ENCODE data around the gene KMT5C. TPM values are rescaled to one million over a fixed set of nuclear protein-coding genes. Genes with fewer than 3 reads are reported as not detected.

The KMT5C gene
- 3.6 to 8.3 TPM (median 6.7 TPM) in 5 replicates for total RNA-seq (2022; extraction: Qiagen RNA extraction)

DNA sequence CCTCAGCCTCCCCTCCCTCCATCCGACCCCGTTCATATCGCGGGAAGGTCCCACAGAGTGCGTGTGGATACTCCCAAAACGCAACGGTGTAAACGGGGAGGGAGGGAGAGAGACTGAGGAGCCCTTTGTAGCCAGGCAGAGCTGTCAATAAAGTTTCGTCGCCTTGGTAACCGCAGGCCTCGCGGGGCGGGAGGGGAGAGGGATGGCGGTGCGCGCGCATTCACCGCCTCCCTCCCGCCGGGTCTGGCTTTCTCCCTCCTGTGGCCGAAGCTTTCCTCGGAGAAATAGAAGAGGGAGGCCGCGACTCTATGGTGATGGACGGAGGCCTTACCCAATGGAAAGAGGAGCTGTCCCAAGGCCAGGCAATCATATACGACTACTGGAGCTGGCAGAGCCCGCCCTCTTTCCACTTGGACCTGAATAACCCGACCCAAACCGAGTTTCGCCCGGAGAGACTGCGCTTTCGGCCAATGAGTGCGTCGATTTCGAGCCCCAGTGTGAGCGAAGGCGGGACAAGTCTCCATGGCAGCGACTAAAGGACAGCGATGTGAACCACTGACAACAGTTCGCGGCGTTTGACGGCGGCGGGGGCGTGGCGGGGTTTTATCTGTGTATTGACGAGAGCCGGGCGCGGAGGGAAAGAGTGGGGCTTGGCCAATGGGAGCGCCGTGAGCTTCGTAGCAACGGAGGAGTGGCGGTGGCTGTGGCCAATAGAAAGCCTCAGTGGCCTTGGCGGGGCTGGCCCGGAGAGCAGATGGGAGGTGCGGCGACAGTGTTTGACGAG is at the start of gene KMT5C:
Gene KMT5C, plus strand, starts transcription at position 772 of the 784 bp plus-strand sequence. CDS start 2,061 bp downstream, outside the sequence.

DNA sequence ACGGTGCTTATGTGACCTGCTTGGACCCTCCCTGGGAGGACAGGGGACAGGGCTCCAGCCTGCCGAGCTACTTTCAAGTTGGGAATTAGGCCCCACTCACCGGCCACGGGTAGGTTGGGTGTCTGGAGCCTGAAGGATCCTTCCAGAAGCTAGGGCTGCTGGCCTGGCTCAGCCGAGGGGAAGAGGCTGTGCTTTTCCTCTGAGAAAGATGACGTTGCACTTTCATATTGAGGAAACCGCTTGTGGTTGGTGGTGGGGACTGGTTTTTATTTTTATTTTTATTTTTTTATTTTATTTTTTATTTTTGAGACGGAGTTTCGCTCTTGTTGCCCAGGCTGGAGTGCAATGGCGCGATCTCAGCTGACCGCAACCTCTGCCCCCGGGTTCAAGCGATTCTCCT is 14.5 kb upstream of the KMT5C start, which contains the start of gene TMEM150B:
Gene TMEM150B, minus strand, starts transcription at position 170 of the 400 bp plus-strand sequence. CDS start 4,305 bp downstream, outside the sequence.

DNA sequence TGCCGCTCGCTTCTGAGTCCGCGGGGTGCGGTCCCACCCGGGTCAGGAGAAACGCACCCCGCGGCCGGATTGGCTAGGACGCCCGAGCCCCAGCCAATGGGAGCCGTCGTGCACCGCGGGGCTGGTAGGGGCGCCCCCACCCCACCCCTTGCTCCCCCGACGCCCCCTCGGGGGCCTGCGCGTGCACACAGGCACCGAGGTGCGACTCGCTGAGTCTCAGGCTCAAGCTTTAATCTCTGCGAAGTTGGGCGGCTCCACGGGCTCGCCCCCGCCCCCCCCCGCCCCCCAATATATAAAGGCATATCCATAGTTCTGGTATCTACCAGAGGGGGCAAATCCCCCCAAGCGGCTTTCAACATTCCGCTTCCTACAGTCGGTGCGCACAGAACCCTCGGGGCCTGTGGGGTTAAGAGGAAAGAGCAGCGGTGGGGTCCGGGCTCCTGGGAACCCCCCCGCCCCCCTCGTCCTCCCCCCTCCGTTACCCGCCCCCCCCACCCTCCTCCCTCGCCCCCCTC is 15.1 kb downstream of the KMT5C start, which contains the start of gene COX6B2:
Gene COX6B2, minus strand, starts transcription at position 22 of the 515 bp plus-strand sequence. CDS start 198 bp downstream, outside the sequence.

DNA sequence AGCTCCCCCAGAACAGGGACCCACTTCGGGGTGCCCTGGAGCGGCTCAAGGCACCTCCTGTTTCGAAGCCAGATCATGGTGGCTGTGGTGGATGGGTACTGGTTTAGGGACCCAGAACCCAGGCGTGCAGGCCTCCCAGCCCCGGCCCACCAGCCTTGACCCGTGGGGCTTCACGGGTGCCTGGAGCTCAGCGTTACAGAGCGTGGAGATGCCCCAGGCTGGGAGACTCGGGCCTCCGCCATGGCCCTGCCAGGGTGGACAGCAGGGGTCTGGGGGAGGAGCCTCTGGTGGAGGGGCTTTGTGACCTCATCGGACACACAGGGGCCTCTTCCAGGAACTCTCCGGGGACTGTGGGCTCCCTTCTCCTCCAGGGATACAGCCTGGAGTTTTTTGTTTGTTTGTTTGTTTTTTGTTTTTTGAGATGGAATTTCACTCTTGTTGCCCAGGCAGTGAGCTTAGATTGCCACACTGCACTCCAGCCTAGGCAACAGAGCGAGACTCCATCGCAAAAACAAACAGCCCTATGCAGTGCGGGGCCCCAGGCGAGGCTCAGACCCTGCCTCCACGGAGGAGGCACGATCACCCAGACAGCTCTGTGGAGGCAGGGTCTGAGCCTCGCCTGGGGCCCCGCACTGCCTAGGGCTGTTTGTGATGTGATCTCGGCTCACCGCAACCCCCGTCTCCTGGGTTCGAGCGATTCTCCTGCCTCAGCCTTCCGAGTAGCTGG is 23.5 kb downstream of the KMT5C start, which contains the start of gene GARIN5B:
Gene GARIN5B, minus strand, starts transcription at position 271 of the 727 bp plus-strand sequence. Its CDS starts 194 bp downstream, at position 77.

DNA sequence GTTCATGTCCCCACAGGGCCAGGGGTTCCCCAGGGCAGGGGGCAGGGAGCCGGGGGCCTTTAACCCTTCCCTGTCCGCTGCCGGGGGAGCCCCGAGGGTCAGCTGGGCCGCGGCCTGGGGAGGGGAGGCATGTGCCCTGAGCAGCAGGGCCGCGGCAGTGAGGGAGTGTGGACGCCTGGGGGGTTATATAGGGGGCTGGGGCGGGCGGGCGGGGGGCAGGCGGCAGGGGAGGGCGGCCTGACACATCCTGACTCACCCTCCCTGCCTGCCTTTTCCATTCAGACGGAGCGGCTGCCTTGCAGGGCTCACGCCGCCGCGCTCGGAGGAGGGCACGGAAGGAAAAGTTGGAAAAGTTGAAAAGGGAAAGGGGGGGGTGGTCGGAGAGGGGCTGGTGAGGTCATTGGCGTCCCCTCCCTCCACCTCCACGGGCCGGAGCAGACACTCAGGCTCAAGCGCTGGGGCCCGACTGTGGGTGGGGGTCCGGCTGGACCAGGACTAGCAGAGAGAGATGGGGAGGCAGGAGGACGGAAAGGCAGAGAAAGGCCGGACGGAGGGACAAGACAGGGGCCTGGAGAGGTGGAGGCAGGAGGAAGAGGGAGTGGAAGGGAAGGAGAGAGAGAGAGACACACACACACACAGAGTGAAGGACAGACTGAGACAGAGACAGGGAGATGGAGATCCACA is 30.8 kb downstream of the KMT5C start, which contains the start of gene IL11:
Gene IL11, minus strand, starts transcription at position 159 of the 684 bp plus-strand sequence. Its CDS starts 153 bp downstream, at position 6.

DNA sequence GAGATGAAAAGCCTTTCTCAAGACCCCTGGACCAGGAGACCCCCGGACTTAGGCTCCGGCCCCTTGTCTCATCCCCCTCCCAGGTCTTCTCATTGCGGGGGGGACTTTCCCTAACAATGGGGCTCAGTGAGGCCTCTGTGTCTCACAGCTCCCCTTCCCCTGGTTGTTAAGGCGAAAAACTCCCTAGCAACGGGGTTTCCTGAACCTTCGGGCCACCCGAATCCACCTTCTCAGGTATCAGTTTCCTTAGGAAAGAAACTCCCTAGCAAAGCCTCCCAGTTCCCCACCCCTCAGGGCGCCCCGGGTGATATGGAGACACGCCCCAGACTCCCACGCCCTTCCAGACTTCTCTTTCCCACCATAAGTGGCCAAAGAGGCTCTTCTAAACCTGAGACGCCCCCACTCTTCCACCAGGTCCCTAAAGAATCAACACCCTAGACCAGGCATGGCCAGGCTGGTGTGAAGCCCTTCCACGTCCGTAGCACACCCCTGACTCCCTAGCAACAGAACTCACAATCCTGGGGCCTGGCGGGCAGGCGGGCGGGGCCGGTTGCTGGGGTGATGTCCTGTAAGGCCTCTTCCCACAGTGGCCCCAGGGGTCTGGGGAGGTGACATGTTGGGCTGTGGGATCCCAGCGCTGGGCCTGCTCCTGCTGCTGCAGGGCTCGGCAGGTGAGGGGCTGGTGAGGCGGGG is 36.7 kb downstream of the KMT5C start, which contains the start of gene TMEM190:
Gene TMEM190, plus strand, starts transcription at position 586 of the 693 bp plus-strand sequence. Its CDS starts 28 bp downstream, at position 614.

DNA sequence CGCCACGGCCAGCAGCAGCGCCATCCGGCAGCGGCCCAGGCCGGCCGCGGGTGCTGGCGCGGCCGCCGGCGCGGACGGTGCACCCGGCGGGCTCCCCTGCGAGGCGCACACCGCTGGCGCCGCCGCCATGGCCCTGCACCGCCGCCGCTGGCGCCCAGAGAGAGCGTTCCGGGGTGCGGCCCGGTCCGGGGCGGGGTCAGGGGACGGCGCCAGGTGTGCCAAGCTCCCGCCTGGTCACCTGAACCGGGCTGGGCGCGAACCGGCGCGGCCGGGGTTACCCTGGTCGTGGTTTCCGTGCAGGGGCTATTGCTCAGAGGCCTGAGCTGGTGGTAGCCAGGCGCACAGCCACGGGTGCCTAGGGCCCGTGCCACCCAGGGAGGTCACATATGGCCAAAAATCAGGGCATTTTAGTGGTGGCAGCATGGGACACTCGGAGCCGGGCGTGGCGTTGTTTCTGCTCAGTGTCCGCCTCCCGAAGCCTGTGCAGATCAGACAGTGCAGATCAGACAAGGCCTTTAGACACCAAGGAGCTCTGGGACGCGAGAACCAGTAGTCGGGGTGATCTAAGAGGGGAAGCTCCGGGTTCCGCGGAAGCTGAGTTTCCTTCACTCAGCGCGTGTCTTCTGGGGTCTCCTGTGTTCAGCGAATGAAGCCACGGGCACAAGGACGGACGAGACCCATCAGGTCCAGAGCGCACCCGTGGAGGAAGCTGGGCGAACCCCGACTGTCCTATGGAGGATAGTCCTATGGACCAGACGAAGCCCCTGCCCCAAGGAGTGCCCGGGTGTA is 44.6 kb downstream of the KMT5C start, which contains the start of gene TMEM238:
Gene TMEM238, minus strand, starts transcription at position 162 of the 789 bp plus-strand sequence. Its CDS starts 33 bp downstream, at position 129.

DNA sequence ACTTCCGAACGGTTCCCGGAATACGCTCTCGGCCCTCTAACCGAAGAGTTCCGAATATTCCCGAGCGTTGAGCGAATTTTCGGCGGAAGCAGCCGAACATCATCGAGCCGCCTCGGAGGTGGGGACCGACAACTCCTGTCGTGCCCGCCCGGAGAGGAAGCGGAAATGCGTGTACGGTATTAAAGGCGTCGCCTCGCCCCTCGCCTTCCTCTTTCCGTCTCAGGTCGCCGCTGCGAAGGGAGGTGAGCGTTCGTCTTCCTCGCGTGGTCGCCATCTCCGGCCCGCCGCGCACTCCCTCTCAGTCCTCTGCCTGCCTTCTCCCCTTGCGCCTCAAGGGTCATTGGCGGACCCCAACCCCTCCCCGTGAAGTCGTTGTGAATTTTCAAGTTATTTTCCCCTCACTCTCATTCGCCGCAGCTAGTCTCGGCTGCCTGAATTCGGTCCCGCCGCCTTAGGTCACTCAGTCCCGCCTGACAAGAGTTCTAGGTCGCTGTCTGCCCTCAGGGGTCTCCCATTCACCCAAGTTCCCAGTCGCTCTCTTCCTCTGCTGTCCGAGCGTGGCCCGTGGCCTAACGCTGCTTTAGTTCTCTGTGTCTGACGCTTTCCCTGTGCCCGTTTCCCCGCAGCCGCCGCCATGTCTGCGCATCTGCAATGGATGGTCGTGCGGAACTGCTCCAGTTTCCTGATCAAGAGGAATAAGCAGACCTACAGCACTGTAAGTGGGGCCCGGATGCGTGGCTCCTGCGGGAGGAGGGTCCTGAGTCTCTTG is 46.2 kb downstream of the KMT5C start, which contains the start of gene RPL28:
Gene RPL28, plus strand, starts transcription at position 209 of the 769 bp plus-strand sequence. Its CDS starts 426 bp downstream, at position 635.

Other genes starting within 250 kb of the KMT5C start
- 55.7 to 98.5 TPM (median 82.8 TPM) in 5 replicates for gene PPP1R12C, start 222.2 kb upstream of the KMT5C start, total RNA-seq (2022; extraction: Qiagen RNA extraction)
- gene TNNT1, start 190.7 kb upstream of the KMT5C start, total RNA-seq (2022; extraction: Qiagen RNA extraction) = 107 to 150 TPM (median 135 TPM) in 5 replicates
- gene TNNI3, start 182.1 kb upstream of the KMT5C start, total RNA-seq (2022; extraction: Qiagen RNA extraction) = 6.4 to 8.9 TPM (median 7.9 TPM) in 5 replicates
- gene DNAAF3, start 173.3 kb upstream of the KMT5C start, total RNA-seq (2022; extraction: Qiagen RNA extraction) = 3.6 to 6.9 TPM (median 5.8 TPM) in 5 replicates
- 3.0 to 6.1 TPM (median 4.4 TPM) in 5 replicates for gene SYT5, start 159.6 kb upstream of the KMT5C start, total RNA-seq (2022; extraction: Qiagen RNA extraction)
- gene PTPRH, start 130.4 kb upstream of the KMT5C start, total RNA-seq (2022; extraction: Qiagen RNA extraction) = 3.5 to 6.0 TPM (median 5.0 TPM) in 5 replicates
- 3.1 to 5.4 TPM (median 3.9 TPM) in 5 replicates for gene TMEM86B, start 111.1 kb upstream of the KMT5C start, total RNA-seq (2022; extraction: Qiagen RNA extraction)
- gene PPP6R1, start 80.9 kb upstream of the KMT5C start, total RNA-seq (2022; extraction: Qiagen RNA extraction) = 81.0 to 117 TPM (median 113 TPM) in 5 replicates
- gene HSPBP1, start 59.8 kb upstream of the KMT5C start, total RNA-seq (2022; extraction: Qiagen RNA extraction) = 118 to 150 TPM (median 135 TPM) in 5 replicates
- 2.9 to 4.1 TPM (median 3.0 TPM) in 5 replicates for gene BRSK1, start 55.9 kb upstream of the KMT5C start, total RNA-seq (2022; extraction: Qiagen RNA extraction)
- not detected in 5 replicates for gene TMEM150B, start 14.5 kb upstream of the KMT5C start, total RNA-seq (2022; extraction: Qiagen RNA extraction)
- gene COX6B2, start 14.8 kb downstream of the KMT5C start, total RNA-seq (2022; extraction: Qiagen RNA extraction) = 0.33 to 4.4 TPM (median 1.0 TPM) in 5 replicates
- 0.05 to 0.22 TPM (median 0.08 TPM) in 5 replicates for gene GARIN5B, start 23.4 kb downstream of the KMT5C start, total RNA-seq (2022; extraction: Qiagen RNA extraction)
- gene IL11, start 30.6 kb downstream of the KMT5C start, total RNA-seq (2022; extraction: Qiagen RNA extraction) = 16.3 to 22.0 TPM (median 18.1 TPM) in 5 replicates
- 1.1 to 2.4 TPM (median 1.5 TPM) in 5 replicates for gene TMEM190, start 37.0 kb downstream of the KMT5C start, total RNA-seq (2022; extraction: Qiagen RNA extraction)
- gene TMEM238, start 44.4 kb downstream of the KMT5C start, total RNA-seq (2022; extraction: Qiagen RNA extraction) = 2.5 to 10.7 TPM (median 9.7 TPM) in 5 replicates
- 2,416 to 3,186 TPM (median 2,701 TPM) in 5 replicates for gene RPL28, start 46.1 kb downstream of the KMT5C start, total RNA-seq (2022; extraction: Qiagen RNA extraction)
- gene UBE2S, start 67.9 kb downstream of the KMT5C start, total RNA-seq (2022; extraction: Qiagen RNA extraction) = 282 to 492 TPM (median 445 TPM) in 5 replicates
- gene SHISA7, start 103.4 kb downstream of the KMT5C start, total RNA-seq (2022; extraction: Qiagen RNA extraction) = not detected in 5 replicates
- 54.7 to 59.3 TPM (median 58.4 TPM) in 5 replicates for gene ISOC2, start 121.8 kb downstream of the KMT5C start, total RNA-seq (2022; extraction: Qiagen RNA extraction)
- not detected in 5 replicates for gene C19orf85, start 124.9 kb downstream of the KMT5C start, total RNA-seq (2022; extraction: Qiagen RNA extraction)
- gene ZNF628, start 136.7 kb downstream of the KMT5C start, total RNA-seq (2022; extraction: Qiagen RNA extraction) = 2.9 to 8.5 TPM (median 5.4 TPM) in 5 replicates
- 31.7 to 58.5 TPM (median 52.9 TPM) in 5 replicates for gene NAT14, start 145.3 kb downstream of the KMT5C start, total RNA-seq (2022; extraction: Qiagen RNA extraction)
- gene SSC5D, start 148.6 kb downstream of the KMT5C start, total RNA-seq (2022; extraction: Qiagen RNA extraction) = 0.53 to 0.93 TPM (median 0.61 TPM) in 5 replicates
- 1.1 to 2.4 TPM (median 1.5 TPM) in 5 replicates for gene SBK2, start 197.3 kb downstream of the KMT5C start, total RNA-seq (2022; extraction: Qiagen RNA extraction)
- gene SBK3, start 205.7 kb downstream of the KMT5C start, total RNA-seq (2022; extraction: Qiagen RNA extraction) = 0.81 to 1.9 TPM (median 1.6 TPM) in 5 replicates
- gene ZNF579, start 241.0 kb downstream of the KMT5C start, total RNA-seq (2022; extraction: Qiagen RNA extraction) = 19.1 to 31.9 TPM (median 29.7 TPM) in 5 replicates